SU-DHL-6 (cell line): ENCODE results near the gene SLC25A13.

ENCODE experiments used
- EZH2phosphoT487 ChIP-seq: fragments of 200-600 bp; sonication (generic), shearing (Covaris generic); conservative IDR thresholded peaks from 2 replicates; pipeline ENCODE4 v1.6.1; 2018; ENCODE audit warnings: mild to moderate bottlenecking, antibody characterized with exemption, low read length, moderate library complexity, mixed read lengths
- TF ChIP-seq, protein P1 (sequence below): fragments of 200-600 bp; sonication (generic); IDR thresholded peaks from one replicate; pipeline ENCODE4 v1.5.1; 2017; ENCODE audit warnings: antibody characterized with exemption, mild to moderate bottlenecking, low read length, moderate library complexity; ENCODE audit not compliant: insufficient read depth, poor library complexity, severe bottlenecking

DNA sequence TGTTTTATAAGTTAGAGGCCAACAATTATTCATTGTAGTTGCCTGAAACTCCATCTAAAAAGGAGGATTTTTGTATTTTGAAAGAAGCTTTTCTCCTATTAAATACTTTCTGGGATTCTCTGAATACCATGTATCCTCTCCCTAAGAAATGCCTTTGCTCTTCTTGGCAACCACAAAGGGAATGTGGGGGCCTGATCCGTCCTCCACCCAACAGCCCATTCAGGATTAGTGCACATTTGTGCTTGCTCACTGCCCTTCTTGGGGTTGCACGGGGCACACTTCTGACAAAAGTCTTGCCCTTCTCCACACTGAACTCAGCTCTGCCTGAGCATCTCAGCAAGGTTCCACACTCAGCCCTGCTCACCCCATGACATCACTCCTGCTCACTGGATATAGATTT, 194.2 kb downstream of the SLC25A13 start:
- TF ChIP-seq, protein P1, sequence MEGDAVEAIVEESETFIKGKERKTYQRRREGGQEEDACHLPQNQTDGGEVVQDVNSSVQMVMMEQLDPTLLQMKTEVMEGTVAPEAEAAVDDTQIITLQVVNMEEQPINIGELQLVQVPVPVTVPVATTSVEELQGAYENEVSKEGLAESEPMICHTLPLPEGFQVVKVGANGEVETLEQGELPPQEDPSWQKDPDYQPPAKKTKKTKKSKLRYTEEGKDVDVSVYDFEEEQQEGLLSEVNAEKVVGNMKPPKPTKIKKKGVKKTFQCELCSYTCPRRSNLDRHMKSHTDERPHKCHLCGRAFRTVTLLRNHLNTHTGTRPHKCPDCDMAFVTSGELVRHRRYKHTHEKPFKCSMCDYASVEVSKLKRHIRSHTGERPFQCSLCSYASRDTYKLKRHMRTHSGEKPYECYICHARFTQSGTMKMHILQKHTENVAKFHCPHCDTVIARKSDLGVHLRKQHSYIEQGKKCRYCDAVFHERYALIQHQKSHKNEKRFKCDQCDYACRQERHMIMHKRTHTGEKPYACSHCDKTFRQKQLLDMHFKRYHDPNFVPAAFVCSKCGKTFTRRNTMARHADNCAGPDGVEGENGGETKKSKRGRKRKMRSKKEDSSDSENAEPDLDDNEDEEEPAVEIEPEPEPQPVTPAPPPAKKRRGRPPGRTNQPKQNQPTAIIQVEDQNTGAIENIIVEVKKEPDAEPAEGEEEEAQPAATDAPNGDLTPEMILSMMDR: no peak
- no peak for TF ChIP-seq EZH2phosphoT487
